ENCODE data around the gene ELOVL6.

Gene ELOVL6

DNA sequence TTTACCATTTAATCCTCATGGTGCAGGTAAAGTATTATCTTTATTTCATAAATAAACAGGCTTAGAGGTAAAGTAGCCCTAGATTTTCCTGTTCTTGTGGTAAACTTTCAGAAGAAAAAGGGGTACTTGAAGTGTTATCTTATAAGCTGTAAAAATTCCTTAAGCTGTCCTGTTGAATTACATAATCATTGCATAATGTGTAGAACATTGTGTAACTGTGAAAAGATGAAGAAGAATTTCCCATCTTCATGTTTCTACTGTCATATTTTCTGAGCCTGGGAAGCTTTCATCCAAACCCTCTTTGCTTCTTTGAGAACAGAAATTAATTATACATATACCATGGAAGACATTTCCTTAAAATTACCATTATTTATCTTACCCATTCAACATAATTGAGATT, 90.5 kb downstream of the ELOVL6 start:
- TF ChIP-seq, protein P1, sequence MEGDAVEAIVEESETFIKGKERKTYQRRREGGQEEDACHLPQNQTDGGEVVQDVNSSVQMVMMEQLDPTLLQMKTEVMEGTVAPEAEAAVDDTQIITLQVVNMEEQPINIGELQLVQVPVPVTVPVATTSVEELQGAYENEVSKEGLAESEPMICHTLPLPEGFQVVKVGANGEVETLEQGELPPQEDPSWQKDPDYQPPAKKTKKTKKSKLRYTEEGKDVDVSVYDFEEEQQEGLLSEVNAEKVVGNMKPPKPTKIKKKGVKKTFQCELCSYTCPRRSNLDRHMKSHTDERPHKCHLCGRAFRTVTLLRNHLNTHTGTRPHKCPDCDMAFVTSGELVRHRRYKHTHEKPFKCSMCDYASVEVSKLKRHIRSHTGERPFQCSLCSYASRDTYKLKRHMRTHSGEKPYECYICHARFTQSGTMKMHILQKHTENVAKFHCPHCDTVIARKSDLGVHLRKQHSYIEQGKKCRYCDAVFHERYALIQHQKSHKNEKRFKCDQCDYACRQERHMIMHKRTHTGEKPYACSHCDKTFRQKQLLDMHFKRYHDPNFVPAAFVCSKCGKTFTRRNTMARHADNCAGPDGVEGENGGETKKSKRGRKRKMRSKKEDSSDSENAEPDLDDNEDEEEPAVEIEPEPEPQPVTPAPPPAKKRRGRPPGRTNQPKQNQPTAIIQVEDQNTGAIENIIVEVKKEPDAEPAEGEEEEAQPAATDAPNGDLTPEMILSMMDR (conservative IDR thresholded peaks at IDR 0.05; ENCODE audit: control insufficient read depth, insufficient read depth, low read depth, low read length): no peak
- DNase-seq (ENCODE audit: low read depth): peak; percentile 43
- H3K4me3 ChIP-seq (ENCODE audit: control insufficient read depth, low read depth, low read length): no peak overlapping the region

DNA sequence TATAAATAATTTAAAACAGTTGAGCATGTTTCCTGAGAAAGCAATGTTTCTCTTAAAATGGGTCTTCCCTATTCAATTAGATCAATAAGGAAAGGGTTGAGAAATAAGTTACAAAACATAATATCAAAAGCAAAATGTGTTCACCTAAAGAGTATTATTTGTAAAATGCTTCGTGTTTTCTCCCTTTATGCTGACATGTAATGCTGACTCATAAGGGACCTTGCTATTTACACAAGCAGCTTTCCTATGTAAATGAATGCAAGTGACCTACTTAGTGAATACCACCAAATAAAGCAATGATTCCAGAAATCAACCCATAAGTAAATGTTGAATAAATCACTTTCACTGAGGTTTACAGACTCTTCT, 91.5 kb downstream of the ELOVL6 start:
- DNase-seq (ENCODE audit: low read depth): peak; percentile 82
- no peak overlapping the region for H3K4me3 ChIP-seq (ENCODE audit: control insufficient read depth, low read depth, low read length)
- TF ChIP-seq, protein P1 (conservative IDR thresholded peaks at IDR 0.05; ENCODE audit: control insufficient read depth, insufficient read depth, low read depth, low read length): no peak

DNA sequence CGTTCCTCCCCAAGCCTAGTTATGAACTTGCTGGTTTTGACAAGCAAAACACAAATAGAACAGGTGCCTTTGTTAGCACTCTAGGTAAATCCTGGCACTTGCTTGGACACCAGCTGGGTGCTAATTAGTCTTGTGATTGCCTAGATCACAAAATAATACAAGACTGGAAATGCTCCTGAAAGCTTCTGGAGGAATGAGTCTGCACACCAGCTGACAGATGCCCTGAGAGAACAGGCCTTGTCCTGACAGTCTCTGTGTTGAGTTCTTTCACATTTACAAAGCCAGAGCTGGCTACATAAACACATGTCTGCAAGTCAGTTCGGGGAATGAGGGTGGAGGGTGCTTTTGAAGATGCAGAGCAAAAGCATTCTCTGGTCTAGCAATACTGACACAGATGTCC, 93.8 kb downstream of the ELOVL6 start:
- TF ChIP-seq, protein P1 (conservative IDR thresholded peaks at IDR 0.05; ENCODE audit: control insufficient read depth, insufficient read depth, low read depth, low read length): no peak
- DNase-seq (ENCODE audit: low read depth): no peak
- H3K4me3 ChIP-seq (ENCODE audit: control insufficient read depth, low read depth, low read length): no peak overlapping the region

DNA sequence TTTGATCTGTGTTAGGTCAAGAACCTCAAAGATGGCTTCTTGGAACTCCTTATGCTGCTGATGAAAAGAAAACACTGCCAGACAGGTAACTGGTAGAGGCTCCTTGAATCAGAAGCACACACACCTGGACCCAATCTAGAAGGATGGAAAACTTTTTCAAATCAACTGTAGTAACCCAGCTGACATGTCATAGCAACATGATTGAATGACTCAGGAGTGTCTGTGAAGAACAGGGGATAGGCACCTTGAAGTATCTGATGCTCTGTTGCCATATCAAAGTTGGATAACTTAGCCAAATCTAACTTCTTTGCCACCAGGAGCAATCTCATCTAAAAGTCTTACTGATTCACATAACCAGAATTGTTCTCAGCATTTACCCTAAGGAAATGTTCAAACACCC, 98.8 kb downstream of the ELOVL6 start:
- TF ChIP-seq, protein P1 (conservative IDR thresholded peaks at IDR 0.05; ENCODE audit: control insufficient read depth, insufficient read depth, low read depth, low read length): no peak
- H3K4me3 ChIP-seq (ENCODE audit: control insufficient read depth, low read depth, low read length): no peak overlapping the region
- no peak for DNase-seq (ENCODE audit: low read depth)

DNA sequence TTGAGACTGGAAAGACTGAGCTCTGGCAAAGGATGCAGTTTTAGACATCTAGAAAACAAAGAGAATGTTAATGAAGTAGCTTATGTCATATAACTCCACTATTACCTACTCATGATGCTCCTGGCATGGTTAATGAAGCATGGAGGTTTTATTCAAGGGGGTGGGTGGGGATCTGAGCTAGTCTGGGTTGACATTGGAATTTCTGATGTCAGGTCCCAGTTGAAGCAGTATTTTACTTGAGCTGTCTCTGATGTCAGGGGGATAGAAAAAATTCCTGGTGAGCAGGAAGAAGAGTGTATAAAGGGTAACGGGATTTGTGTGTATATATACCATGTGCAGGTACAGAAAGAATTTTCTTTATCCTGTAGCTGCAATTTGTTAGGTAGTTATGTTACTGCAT, 102.0 kb downstream of the ELOVL6 start:
- no peak for DNase-seq (ENCODE audit: low read depth)
- no peak overlapping the region for H3K4me3 ChIP-seq (ENCODE audit: control insufficient read depth, low read depth, low read length)
- TF ChIP-seq, protein P1 (conservative IDR thresholded peaks at IDR 0.05; ENCODE audit: control insufficient read depth, insufficient read depth, low read depth, low read length): no peak

DNA sequence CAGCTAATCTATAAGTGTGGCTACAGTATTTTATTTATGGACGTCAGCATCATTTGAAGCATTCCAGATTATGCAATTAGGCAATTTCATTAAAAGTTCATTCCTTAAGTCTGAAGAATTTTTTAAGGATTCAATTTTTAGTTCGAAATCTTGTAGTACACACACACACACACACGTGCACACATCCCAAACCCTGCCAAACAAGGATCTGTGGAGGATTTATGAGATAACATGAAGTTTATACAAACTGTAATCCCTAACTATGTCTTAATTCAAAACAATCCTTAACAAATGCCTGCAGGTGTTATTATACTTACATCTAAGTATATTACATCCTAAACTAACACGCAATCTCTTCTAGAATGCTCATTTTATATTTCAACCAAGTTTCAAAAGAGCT, 105.8 kb downstream of the ELOVL6 start:
- TF ChIP-seq, protein P1 (conservative IDR thresholded peaks at IDR 0.05; ENCODE audit: control insufficient read depth, insufficient read depth, low read depth, low read length): no peak
- H3K4me3 ChIP-seq (ENCODE audit: control insufficient read depth, low read depth, low read length): no peak overlapping the region
- no peak for DNase-seq (ENCODE audit: low read depth)

DNA sequence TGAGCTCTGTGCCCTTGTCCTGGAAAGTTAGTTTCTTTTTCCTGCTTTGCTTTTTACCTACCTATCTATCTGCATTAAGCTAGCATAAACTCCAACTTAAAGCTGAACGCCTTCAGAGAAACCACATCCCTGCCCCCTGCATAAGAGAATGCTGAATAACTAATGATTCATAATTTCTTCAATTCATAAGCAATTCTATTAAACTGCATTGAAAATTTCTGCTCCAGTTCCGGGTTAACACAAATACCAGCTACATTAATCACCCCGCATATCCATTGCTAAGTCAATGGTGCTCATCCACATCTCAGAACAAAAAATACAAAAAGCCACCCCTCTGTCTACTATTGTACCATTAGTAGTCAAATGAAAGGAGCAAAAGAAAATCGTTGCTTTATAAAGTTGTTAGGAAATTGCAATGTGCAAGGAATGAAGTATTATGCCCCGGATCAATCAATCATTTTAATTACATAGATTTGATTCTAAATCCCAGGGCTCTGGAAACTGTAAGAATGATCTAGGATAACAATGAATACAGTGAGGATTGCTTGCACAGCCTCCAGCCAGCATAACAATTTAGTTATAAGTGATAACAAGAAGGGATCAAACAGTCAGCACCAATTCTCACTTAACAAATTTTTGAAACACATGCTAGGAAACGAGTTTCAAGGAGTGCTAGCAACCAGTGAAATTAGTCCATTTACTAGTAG, 106.8 kb downstream of the ELOVL6 start:
- no peak overlapping the region for H3K4me3 ChIP-seq (ENCODE audit: control insufficient read depth, low read depth, low read length)
- DNase-seq (ENCODE audit: low read depth): peak; percentile 81
- TF ChIP-seq, protein P1 (conservative IDR thresholded peaks at IDR 0.05; ENCODE audit: control insufficient read depth, insufficient read depth, low read depth, low read length): no peak

Data from fibroblast of mammary gland (primary cell).